DOHH2 (cell line): ENCODE results near the gene TMC3.
A peak's percentile ranks its signal among the peaks of the same experiment; 100 is the strongest.

Source experiments
- H3F3A ChIP-seq: fragments of 200-600 bp; sonication (generic), shearing (Covaris generic); 2 replicates; pipeline ENCODE4 v1.6.0; 2016; ENCODE audit warnings: antibody characterized with exemption, mild to moderate bottlenecking; ENCODE audit not compliant: control insufficient read depth, insufficient read depth
- H3K27ac ChIP-seq: fragments of 200-600 bp; sonication (generic); 2 replicates; pipeline ENCODE4 v1.5.1; 2014; ENCODE audit warnings: low read depth, mild to moderate bottlenecking, low read length, moderate library complexity
- H3K27me3 ChIP-seq: fragments of 200-600 bp; sonication (generic); 2 replicates; pipeline ENCODE4 v1.6.1; 2014; ENCODE audit warnings: mild to moderate bottlenecking, low read length, mixed read lengths; ENCODE audit not compliant: control insufficient read depth
- H3K36me3 ChIP-seq: fragments of 200-600 bp; sonication (generic); 2 replicates; pipeline ENCODE4 v1.6.1; 2014; ENCODE audit warnings: mild to moderate bottlenecking, low read length, moderate library complexity, mixed read lengths; ENCODE audit not compliant: control insufficient read depth
- H3K4me1 ChIP-seq: fragments of 200-600 bp; sonication (generic); 2 replicates; pipeline ENCODE4 v1.6.1; 2014; ENCODE audit warnings: mild to moderate bottlenecking, low read length, mixed read lengths; ENCODE audit not compliant: control insufficient read depth
- H3K4me2 ChIP-seq: fragments of 200-600 bp; sonication (generic); 2 replicates; pipeline ENCODE4 v1.6.0; 2014; ENCODE audit warnings: mild to moderate bottlenecking, low read length, moderate library complexity
- H3K4me3 ChIP-seq: fragments of 200-600 bp; sonication (generic); 2 replicates; pipeline ENCODE4 v1.5.1; 2014; ENCODE audit warnings: mild to moderate bottlenecking, low read length, mixed read lengths
- H3K79me2 ChIP-seq: fragments of 200-600 bp; sonication (generic); 2 replicates; pipeline ENCODE4 v1.6.1; 2014; ENCODE audit warnings: mild to moderate bottlenecking, low read length, mixed read lengths; ENCODE audit not compliant: control insufficient read depth
- H3K9me2 ChIP-seq: fragments of 200-600 bp; sonication (generic); replicated peaks from 2 replicates; pipeline ENCODE4 v1.6.1; 2014; ENCODE audit warnings: mild to moderate bottlenecking, low read length, mixed read lengths; ENCODE audit not compliant: control insufficient read depth
- H3K9me3 ChIP-seq: fragments of 200-600 bp; sonication (generic); 2 replicates; pipeline ENCODE4 v1.6.1; 2014; ENCODE audit warnings: antibody characterized with exemption, low read length, mixed read lengths; ENCODE audit not compliant: control insufficient read depth, insufficient read depth
- H4K20me1 ChIP-seq: fragments of 200-600 bp; sonication (generic); 2 replicates; pipeline ENCODE4 v1.6.0; 2014; ENCODE audit warnings: low read depth, mild to moderate bottlenecking, antibody characterized with exemption, low read length, moderate library complexity; ENCODE audit not compliant: control insufficient read depth, insufficient read depth
- CTCF ChIP-seq: fragments of 200-600 bp; sonication (generic); IDR thresholded peaks from one replicate; pipeline ENCODE4 v1.5.1; 2014; ENCODE audit warnings: antibody characterized with exemption, mild to moderate bottlenecking, low read depth, low read length; ENCODE audit not compliant: poor library complexity, severe bottlenecking
- EZH2phosphoT487 ChIP-seq: fragments of 200-600 bp; sonication (generic); IDR thresholded peaks from 2 replicates; pipeline ENCODE4 v1.6.1; 2017; ENCODE audit warnings: borderline replicate concordance, mild to moderate bottlenecking, antibody characterized with exemption, low read length, moderate library complexity, mixed read lengths

TMC3 gene

GRCh38 chr15:81407718-81408117 is 33.7 kb upstream of the TMC3 start:
- no peaks in the 10 kb centered on the region for H3K36me3 ChIP-seq
- H4K20me1 ChIP-seq = no peaks in the 10 kb centered on the region
- H3K9me3 ChIP-seq = no peaks in the 10 kb centered on the region
- no peaks in the 10 kb centered on the region for H3F3A ChIP-seq
- no peak overlapping the region for H3K4me3 ChIP-seq
- H3K27me3 ChIP-seq = peaks cover 7% of the 10 kb centered on the region
- H3K9me2 ChIP-seq = no peaks in the 10 kb centered on the region
- H3K4me1 ChIP-seq = no peaks in the 10 kb centered on the region
- H3K79me2 ChIP-seq = no peaks in the 10 kb centered on the region
- no peak overlapping the region for H3K4me2 ChIP-seq
- no peak for TF ChIP-seq EZH2phosphoT487
- no peak for TF ChIP-seq CTCF
- no peak overlapping the region for H3K27ac ChIP-seq

GRCh38 chr15:81407176-81407575 is 33.2 kb upstream of the TMC3 start:
- H3K36me3 ChIP-seq = no peaks in the 10 kb centered on the region
- H3K27me3 ChIP-seq = peaks cover 8% of the 10 kb centered on the region
- H3K4me1 ChIP-seq = no peaks in the 10 kb centered on the region
- no peaks in the 10 kb centered on the region for H3K79me2 ChIP-seq
- no peak overlapping the region for H3K27ac ChIP-seq
- TF ChIP-seq CTCF = no peak
- TF ChIP-seq EZH2phosphoT487 = no peak
- H3F3A ChIP-seq = no peaks in the 10 kb centered on the region
- H3K4me3 ChIP-seq = no peak overlapping the region
- H3K9me3 ChIP-seq = no peaks in the 10 kb centered on the region
- H3K4me2 ChIP-seq = no peak overlapping the region
- no peaks in the 10 kb centered on the region for H3K9me2 ChIP-seq
- no peaks in the 10 kb centered on the region for H4K20me1 ChIP-seq

- Histone ChIP-seq H3K79me2 (no peaks in the 10 kb centered on the region), H4K20me1 (no peaks in the 10 kb centered on the region), H3K36me3 (no peaks in the 10 kb centered on the region), H3K9me2 (no peaks in the 10 kb centered on the region), H3K9me3 (no peaks in the 10 kb centered on the region), H3K4me3 (no peak overlapping the region), H3K4me1 (no peaks in the 10 kb centered on the region), H3F3A (no peaks in the 10 kb centered on the region), H3K27ac (no peak overlapping the region), H3K27me3 (peaks cover 29% of the 10 kb centered on the region), H3K4me2 (no peak overlapping the region)
- TF ChIP-seq EZH2phosphoT487 (no peak), CTCF (peak; percentile 74)
These were observed 26.7 kb upstream of the TMC3 start for GRCh38 chr15:81400640-81401236.
